Measurements from ENCODE around the gene GCH1.

The GCH1 gene

DNA sequence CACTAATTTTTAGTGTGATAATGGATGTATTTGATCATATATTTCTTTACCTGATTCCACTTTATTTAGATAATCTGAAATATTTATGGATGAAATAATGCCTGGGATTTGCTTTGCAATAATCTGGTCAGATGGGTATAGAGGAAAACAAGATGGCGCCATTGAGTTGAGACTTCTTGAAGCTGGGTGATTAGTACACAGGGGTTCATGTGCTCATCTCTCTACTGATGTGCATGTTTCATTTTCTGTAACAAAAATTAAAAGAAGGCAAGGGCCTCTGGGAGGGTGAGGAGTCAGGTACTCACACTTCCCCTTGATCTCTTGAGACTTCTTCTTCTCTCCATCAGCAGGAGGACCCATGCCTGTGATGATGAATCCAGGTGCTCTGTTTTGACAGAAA, 61.8 kb downstream of the GCH1 start:
- Histone ChIP-seq H3K4me3 (replicated peaks; ENCODE audit: insufficient read depth, low read length) (no peak overlapping the region), H3K27ac (replicated peaks) (no peak overlapping the region), H3K27me3 (ENCODE audit: insufficient read depth, poor library complexity, severe bottlenecking) (peaks cover 3% of the 10 kb centered on the region)
- TF ChIP-seq CTCF (IDR thresholded peaks at IDR 0.05; ENCODE audit: insufficient read depth, low read length) (no peak), REST (IDR thresholded peaks at IDR 0.05; ENCODE audit: insufficient replicate concordance, low read depth) (no peak), SPI1 (IDR thresholded peaks at IDR 0.05; ENCODE audit: borderline replicate concordance, low read depth) (no peak), GABPA (IDR thresholded peaks at IDR 0.05; ENCODE audit: low read depth) (no peak), POLR2AphosphoS5 (IDR thresholded peaks at IDR 0.05; ENCODE audit: low read depth) (no peak)
- DNase-seq (ENCODE audit: low read depth in 1 of 2, low spot score in 1 of 2) = no peak

DNA sequence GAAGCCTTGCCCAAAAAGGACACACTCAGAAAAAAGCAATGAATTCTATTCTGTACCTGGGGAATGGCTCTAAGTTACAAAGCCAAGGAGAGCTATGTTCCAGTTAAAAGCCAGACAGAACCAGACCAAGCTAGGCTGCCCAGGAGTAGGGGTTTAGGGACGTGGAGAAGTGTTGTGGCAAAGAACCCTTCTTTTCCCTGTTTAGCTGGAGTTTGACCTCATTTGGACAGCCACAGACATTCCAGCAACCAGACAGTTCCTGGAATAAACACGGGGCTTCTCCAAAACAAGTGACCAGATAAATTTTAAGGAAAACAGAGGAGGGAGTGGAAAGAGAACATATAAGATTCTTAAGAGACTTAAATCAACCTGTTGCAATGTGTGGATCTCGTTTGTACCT, 62.3 kb downstream of the GCH1 start:
- Histone ChIP-seq H3K4me3 (replicated peaks; ENCODE audit: insufficient read depth, low read length) (no peak overlapping the region), H3K27ac (replicated peaks) (no peak overlapping the region), H3K27me3 (ENCODE audit: insufficient read depth, poor library complexity, severe bottlenecking) (peaks cover 3% of the 10 kb centered on the region)
- no peak for DNase-seq (ENCODE audit: low read depth in 1 of 2, low spot score in 1 of 2)
- TF ChIP-seq REST (IDR thresholded peaks at IDR 0.05; ENCODE audit: insufficient replicate concordance, low read depth) (no peak), POLR2AphosphoS5 (IDR thresholded peaks at IDR 0.05; ENCODE audit: low read depth) (no peak)

DNA sequence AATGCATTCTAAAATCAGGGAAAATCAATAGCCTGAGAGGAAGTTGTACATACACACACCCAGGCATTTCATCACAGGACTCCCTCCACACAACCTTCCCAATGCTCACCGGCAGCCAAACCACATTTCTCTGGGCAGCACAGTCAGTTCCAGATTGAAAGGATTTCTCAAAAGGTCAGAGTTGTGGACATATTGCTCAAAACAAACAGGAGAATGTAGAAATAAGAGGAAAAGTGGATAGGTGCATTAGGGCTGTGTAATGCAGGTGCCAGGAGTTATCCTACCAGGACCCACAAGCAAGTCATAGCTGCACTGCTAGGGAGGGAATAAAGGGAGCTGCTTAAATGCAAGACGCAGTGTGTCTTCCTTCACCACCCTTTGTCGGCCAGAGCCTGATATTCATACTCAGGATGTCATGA, 62.9 kb downstream of the GCH1 start:
- Histone ChIP-seq H3K27me3 (ENCODE audit: insufficient read depth, poor library complexity, severe bottlenecking) (peaks cover 3% of the 10 kb centered on the region), H3K4me3 (replicated peaks; ENCODE audit: insufficient read depth, low read length) (no peak overlapping the region), H3K27ac (replicated peaks) (no peak overlapping the region)
- DNase-seq (ENCODE audit: low read depth in 1 of 2, low spot score in 1 of 2) = no peak
- no peak for TF ChIP-seq GABPA (IDR thresholded peaks at IDR 0.05; ENCODE audit: low read depth)
- TF ChIP-seq POLR2AphosphoS5 (IDR thresholded peaks at IDR 0.05; ENCODE audit: low read depth) = no peak
- TF ChIP-seq CTCF (IDR thresholded peaks at IDR 0.05; ENCODE audit: insufficient read depth, low read length) = no peak
- TF ChIP-seq REST (IDR thresholded peaks at IDR 0.05; ENCODE audit: insufficient replicate concordance, low read depth) = no peak
- no peak for TF ChIP-seq SPI1 (IDR thresholded peaks at IDR 0.05; ENCODE audit: borderline replicate concordance, low read depth)

All from HL-60 (cell line).